ENCODE data around the gene NBEA.
A peak's percentile ranks its signal among the peaks of the same experiment; 100 is the strongest.

The NBEA gene

DNA sequence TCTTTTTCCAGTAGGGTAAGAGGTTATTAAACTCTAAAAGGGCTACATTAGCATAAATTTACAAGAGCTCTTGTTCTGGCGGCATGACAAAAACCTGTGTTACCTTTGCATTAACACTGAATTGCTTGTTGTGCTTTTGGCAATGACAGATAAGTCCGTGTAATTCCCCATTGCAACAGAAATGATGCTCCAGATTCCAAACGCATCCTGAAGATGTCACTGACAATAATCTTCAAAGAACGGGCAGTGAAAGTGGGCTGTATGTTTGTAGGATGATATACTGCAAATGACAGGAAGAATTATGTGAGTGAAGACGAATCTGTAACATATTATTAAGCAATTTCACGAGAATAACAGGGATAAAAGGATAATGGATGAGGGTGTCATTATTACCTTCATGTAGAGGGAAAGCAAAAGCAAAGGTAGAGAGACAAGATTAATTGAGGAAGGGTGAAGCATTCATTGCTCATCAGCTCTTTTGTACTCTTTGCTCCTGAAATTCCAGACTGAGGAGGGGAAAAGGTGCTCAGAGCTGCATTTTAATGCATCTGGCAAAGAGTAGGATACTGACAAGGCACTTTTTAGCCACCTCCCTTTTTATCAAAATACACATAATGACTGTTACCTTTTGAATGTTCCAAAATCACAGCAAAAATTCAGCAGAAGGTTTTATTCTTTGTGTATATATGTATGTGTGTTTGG, 572.9 kb downstream of the NBEA start:
- DNase-seq = no peak

- peak; percentile 34 for DNase-seq
Observed at GRCh38 chr13:35518337-35518946, 576.4 kb downstream of the NBEA start.

GRCh38 chr13:35524171-35524570, 582.1 kb downstream of the NBEA start:
- no peak for DNase-seq

- no peak for DNase-seq
Observed at GRCh38 chr13:35526577-35526976, 584.5 kb downstream of the NBEA start.

GRCh38 chr13:35527451-35527850, 585.4 kb downstream of the NBEA start:
- no peak for DNase-seq

DNA sequence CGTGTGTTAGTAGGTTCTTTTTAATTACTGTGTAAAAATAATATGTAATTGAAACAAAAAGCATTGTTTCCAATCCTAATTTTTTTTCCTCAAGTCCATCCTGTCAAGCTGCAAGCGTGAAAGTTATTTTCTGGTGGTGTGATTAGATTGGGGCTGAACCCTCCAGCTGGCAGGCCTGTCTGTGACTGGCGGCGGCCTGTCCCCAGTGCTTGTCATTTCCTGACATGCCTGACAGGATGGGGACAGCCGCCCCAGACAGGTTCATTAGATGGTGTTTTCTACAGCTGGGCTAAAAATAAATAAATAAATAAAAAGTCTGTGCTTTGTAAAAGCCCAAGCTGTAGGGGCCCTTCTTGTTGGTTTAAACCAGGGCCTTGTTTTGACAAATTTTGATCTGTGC, 588.1 kb downstream of the NBEA start:
- DNase-seq = no peak

DNA sequence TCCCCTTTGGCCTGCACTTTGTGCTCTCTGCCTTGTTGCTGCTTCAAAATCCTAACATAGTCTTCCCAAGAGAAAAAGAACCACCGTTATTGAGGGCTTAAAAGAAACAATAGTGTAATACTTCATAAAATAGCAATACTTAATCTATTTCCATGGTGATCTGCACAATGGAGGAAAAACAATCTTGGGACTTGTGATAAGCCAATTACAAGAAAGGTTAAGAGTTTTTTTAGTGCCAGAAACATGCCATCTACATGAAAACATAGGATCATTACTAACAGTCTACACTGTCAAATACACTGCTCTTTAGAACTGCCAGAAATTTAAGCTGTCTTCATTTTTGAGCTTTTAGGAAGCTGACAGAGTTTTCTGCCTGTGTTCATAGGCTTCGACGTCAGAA, 588.5 kb downstream of the NBEA start:
- DNase-seq = no peak

- no peak for DNase-seq
Observed at GRCh38 chr13:35531526-35531925, 589.5 kb downstream of the NBEA start.

DNA sequence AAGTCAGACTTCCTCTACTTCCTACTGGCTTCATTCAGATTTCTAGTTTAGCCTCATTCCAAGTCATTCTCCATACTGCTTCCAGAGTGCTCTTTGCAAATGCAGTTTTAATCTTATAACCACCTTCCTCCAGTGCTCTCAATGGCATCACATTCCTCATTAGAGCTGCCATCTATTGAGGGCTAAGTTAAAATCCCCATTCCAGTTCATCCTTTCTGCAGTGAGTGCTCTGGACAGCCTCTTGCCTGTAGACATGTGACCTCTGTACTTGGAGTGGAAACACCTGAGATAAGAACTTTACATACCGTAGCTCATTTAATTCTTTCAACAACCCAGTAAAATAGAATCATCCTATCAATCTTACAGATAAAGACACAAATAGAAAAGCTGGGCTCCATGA, 592.3 kb downstream of the NBEA start:
- DNase-seq = no peak

DNA sequence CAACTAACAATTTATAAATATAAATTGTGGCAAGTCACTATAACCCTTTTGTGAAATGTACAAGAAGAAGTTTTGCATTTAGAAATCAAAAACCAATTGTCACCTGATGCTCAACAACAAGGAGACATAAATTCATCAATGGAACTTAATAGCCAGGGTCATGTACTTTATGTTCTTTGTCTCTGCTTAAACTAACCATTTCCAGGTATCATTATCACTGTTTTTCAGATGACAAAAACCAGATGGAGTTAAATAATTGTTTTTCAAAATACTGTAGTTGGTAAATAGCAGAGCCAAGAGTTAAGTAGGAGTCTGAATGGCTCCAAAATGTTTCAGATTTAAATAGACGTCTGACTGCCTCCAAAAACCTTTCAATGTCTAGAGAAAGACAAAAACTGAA, 606.7 kb downstream of the NBEA start:
- no peak for DNase-seq

- peak; percentile 65 for DNase-seq
Observed at GRCh38 chr13:35549481-35549880, 607.4 kb downstream of the NBEA start.

- peak; percentile 86 for DNase-seq
Observed at GRCh38 chr13:35552172-35552844, 610.2 kb downstream of the NBEA start.

DNA sequence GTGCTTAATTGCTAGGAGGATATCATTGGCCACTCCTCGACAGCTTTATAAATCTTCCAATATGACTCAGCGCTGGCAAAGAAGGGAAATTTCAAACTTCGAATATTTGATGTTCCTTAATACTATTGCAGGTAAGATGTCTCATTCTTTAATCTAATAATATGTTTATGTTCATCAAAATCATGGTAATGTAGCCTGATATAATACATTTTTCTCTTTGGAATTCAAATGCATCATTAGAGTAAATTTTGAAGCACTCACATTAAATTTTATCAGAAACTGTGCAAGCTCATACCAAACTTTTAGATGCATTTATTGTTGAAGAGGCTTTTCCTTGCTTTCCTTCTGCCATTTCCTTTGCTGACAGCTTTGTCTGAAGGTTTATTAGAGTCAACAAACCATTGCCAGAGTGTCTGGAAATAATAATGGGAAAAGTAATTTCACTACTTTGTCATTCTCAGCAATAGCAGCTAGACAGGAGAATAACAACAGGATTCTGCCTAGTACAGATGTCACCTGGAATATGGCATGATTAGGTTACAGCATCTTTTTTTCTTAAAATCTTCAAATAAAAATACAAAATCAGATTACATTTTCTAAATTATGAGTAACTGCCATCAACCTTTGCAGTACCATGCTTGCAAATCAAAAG, 613.0 kb downstream of the NBEA start:
- peak; percentile 3 for DNase-seq

DNA sequence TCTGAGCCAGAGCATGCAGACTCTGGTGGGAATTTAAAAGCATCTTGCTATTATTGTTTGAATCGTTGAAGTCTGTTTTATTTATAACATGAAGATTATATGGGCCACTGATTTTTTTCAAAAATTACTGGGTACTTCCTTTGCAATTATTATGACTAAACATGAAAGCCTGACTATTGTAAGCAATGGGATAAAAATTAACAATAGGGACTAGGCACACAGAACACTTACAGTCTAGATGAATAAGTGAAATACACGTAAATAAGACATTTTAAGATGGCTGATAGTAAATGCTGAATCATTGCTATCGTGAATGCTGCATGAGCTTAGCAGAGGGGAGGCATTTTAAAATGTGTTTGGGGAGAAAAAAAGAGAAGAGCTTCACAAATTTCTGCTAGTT, 615.4 kb downstream of the NBEA start:
- no peak for DNase-seq

- no peak for DNase-seq
Observed at GRCh38 chr13:35561540-35561939, 619.5 kb downstream of the NBEA start.

DNA sequence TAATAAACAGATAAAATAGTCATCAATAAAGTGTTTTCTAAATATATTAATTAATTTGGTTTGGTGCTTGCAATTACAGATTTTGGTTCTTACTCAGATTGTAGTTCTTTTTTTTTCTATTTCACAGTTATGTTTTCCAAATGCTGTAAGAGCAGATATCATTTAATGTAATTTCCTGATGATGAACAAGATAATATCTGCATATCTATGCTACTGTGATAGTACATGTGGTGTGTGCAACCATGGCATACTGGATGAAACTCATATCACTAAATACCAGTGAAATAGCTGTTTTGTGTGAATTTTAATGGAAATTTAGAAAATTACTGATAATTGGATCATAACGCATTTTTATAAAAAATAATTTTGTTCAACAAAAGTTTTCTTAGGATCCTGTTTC, 623.2 kb downstream of the NBEA start:
- no peak for DNase-seq

DNA sequence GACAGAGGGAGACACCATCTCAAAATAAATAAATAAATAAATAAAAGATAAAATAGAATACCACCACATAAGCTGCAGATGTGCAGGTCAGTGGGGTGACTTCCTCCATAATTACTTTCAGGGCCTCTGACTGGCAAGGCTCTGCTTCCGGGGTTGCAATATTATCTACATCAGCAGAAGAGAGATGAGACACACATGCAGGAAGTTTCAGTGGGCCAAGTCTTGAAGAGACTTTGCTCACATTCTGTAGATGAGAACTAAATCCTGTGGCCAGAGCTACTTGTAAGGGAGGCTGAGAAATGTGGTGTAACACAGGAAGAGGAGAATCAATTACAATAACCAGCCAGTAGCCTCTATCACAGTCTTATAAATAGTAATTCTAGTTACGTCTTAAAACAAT, 624.3 kb downstream of the NBEA start:
- peak; percentile 11 for DNase-seq

GRCh38 chr13:35567406-35567980, 625.4 kb downstream of the NBEA start:
- DNase-seq = peak; percentile 7

GRCh38 chr13:35573639-35574038, 631.6 kb downstream of the NBEA start:
- DNase-seq = no peak

DNA sequence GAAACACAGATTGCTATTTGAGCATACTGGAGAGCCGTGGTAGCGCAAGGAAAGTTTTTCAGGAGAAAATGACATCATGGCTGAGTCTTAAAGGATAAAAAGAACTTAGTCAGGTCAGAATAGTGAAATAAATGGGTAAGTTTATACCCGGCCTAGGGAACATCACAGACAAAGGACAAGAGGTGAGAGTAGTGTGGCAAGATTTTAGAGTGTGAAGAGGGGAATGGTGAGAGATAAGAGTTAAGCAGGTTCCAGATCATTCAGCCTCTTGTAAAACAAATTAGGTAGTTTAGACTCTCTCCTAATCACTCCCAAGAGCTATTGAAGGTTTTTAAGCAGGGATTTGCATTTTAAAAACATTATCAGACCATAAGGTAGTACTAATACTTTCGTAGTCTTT, 650.4 kb downstream of the NBEA start:
- no peak for DNase-seq

DNA sequence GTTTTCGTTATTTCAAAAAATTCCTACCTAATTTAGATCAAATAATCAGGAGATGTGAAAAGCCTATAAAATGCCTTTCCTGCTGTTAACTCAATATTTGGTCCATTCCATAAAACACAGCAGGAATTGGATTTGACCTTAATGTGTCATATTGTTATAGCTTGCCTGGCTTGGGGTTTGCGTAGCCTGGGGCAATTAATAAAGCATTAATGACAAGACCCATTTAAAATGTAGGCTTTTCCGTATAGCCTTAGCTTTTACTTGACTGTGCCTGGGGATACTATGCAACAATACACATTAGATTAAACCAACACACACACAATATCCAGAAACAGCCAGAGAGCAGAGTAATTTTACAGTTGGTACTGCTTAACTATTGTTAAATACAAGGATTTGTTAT, 651.6 kb downstream of the NBEA start:
- DNase-seq = no peak

DNA sequence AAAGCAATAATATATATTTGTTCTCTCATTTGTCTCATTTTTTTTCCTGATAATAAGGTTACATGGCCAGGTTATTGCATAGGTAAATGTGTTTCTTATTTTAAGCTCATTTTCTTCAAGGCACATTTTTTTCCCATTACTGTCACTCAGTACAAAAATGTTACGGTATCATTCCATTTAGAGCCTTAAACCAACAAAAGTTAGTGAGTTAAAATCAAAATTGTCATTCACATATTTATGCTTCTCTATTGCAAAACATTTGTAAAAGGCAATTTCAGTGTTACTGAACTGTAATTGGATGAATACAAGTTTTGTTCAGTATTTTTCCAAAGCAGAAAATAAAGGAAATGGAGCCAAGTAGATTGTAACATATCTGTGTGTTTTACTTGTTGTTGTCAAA, 652.0 kb downstream of the NBEA start:
- peak; percentile 5 for DNase-seq

GRCh38 chr13:35595181-35595580, 653.1 kb downstream of the NBEA start:
- no peak for DNase-seq
